GM10266 (cell line): ENCODE data around the gene MEGF11.

ENCODE experiments used
- DNase-seq: peaks from one replicate; pipeline ENCODE4 v3.0.0; 2012; ENCODE audit errors: extremely low spot score
- TF ChIP-seq, protein P1 (sequence below): IDR thresholded peaks from 2 replicates; pipeline ENCODE4 v1.5.1; 2012; ENCODE audit warnings: mild to moderate bottlenecking, low read depth; ENCODE audit not compliant: control insufficient read depth, insufficient read depth; ENCODE audit errors: missing control alignments

Gene MEGF11

DNA sequence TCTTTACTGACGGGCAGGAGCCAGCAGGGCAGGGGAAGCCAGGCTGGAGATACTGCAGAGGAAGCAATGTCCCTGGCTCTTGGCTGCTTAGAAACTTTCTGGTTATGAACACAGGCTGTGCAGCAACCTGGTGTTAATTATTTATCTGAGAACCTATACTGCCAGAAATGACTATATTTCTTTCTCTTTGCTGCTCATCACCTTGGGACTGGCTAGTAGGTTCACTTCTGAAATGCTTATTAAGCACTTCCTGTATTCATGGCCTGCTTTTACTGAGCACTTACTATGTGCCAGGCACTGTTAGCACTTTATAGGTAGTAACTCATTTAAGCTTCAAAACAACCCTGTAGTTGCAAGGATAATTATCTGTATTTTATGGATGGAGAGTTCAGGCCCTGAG lies 326.7 kb downstream of the MEGF11 start:
- TF ChIP-seq, protein P1, sequence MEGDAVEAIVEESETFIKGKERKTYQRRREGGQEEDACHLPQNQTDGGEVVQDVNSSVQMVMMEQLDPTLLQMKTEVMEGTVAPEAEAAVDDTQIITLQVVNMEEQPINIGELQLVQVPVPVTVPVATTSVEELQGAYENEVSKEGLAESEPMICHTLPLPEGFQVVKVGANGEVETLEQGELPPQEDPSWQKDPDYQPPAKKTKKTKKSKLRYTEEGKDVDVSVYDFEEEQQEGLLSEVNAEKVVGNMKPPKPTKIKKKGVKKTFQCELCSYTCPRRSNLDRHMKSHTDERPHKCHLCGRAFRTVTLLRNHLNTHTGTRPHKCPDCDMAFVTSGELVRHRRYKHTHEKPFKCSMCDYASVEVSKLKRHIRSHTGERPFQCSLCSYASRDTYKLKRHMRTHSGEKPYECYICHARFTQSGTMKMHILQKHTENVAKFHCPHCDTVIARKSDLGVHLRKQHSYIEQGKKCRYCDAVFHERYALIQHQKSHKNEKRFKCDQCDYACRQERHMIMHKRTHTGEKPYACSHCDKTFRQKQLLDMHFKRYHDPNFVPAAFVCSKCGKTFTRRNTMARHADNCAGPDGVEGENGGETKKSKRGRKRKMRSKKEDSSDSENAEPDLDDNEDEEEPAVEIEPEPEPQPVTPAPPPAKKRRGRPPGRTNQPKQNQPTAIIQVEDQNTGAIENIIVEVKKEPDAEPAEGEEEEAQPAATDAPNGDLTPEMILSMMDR, result no peak
- no peak for DNase-seq

DNA sequence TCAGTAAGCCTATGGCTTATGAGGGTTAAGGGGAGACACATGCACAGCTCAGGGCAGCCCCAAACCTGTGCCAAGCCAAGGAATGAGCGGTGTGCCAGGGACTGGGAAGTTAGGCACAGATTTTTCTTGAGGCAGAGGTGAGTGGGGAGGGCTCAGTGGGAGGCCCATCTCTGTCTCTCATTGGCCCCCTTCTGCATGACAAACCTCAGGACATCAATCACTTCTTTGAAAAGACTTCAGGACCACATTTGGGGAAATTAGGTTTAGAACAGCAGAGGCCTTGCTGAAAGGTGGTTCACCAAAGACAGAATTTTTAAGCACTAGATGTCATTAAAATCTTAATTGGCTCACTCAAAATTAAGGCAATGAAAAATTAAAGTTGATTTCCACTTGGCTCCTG lies 327.1 kb downstream of the MEGF11 start:
- DNase-seq, result no peak
- TF ChIP-seq, protein P1, result no peak

DNA sequence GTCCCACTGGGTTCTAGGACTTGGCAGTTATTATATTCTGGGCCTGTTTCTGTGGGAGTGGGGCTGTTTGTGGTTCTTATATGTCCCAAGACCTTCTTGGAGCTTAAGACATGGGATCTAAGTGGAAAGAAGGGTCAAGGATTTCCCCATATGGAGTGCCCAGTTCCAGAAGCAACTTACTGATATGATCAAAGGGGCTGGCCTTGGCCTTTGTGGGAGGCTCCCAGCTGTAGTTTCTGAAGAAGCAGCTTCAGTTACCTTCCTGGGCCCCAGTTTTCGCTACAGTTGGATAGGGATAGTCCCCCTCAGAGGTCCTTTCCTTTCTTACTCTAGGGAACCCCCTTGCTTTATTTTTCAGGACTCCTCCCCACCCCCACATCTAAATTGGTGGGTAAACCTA lies 328.2 kb downstream of the MEGF11 start:
- DNase-seq, result no peak
- TF ChIP-seq, protein P1, result no peak

DNA sequence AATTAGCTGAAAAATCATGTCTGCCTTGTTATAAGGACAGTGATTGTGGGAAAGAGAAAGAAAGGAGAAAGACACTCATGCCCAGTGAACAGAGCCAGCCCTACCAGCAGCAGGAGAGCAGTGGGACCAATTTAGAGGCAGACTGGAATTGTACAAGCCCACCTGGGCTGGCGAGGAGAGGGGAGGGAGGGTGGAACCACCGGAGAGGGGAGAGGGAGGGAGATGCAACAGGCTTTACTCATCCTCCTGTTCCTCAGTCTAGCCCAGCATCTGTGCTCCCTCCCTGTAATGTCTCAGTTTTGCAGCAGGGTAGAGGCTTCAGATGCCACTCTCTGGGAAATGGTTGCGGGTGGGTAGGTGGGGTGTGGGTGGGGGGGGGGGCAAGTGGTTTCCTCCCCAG lies 329.5 kb downstream of the MEGF11 start:
- no peak for DNase-seq
- TF ChIP-seq, protein P1, result no peak

DNA sequence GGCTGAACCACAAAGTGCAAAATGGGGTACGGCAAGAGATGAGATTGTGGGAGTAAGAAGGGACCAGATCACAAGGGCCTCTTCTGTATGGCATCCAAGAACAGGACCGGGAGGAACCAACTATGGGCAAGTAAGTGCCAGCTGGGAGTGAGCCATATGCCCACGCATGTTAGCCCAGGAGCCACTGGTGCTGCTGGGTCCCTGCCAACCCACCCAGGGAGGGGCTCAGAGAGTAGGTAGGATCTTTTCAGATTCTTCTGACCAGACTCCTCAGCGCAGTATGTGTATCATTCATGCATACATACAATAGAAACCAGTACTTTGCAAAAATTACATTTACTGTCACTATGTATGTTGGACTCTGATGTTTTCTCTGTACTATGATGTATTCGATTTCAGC lies 330.3 kb downstream of the MEGF11 start:
- DNase-seq, result no peak
- TF ChIP-seq, protein P1, result no peak

DNA sequence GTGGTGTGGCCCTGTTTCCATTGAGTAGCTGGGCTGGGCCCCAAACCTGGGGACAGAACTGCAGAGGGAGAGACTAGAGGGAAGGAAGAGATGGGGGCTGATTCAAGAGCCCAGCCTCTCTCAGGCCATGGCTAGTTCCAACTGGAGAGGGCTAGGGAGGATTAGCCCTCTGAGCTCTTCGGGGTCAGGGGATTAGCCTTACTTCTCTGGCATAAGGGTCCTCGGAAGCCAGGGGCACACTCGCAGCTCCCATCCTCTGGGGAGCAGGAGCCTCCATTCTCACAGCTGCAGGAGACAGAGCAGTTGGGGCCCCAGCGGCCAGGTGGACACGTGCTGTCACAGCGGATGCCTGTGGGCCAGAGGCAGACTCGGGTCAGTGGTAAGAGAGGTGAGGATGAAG lies 330.9 kb downstream of the MEGF11 start:
- no peak for DNase-seq
- TF ChIP-seq, protein P1, result no peak

DNA sequence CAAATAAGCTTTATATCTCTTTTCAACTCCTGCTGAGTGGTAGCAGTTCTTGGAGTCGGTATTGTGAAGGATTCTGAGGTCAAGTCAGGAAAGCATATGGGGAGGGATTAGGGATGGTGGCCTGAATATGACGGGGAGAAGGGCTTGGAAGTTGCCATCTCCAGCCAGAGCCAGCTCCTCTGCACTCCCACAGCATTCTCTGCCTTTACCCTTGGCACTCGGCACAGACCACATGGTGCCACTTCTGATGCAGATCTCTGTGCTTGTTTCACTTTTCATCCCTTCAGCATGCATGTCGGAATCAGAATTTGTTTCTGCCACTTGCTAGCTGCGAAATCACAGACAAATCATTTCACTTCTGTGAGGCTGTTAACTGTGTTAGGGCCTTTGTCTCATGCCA lies 331.8 kb downstream of the MEGF11 start:
- TF ChIP-seq, protein P1, result no peak
- no peak for DNase-seq

DNA sequence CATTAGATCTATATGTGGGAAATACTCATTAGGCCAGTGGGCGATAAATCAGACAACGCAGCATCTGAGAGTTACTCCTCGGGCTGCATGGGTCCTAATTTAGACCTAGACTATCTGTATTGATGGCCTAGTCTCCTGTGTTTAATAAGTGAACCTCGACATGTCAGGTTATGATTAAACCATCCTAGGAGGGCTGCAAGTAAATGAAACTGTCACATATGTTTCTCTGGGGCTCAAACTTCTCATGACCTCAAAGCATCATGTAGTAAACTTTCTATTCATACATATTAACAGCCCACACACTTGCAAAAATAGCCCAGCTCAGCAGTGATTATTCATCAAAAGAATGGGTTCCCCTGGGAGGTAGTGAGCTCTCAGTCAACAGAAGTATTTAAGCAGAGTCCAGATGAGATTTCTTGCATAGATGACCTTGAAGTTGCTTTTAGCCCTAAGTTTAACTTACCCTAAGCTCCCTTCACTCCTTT lies 332.7 kb downstream of the MEGF11 start:
- DNase-seq, result peak; percentile 72
- TF ChIP-seq, protein P1, result no peak
